NCI-H2227 treated with DMSO at 0.1 percent for 48 hours (cell line): ENCODE measurements around the gene DMXL1.
A peak's percentile ranks its signal among the peaks of the same experiment; 100 is the strongest.

Experiments
- DNase-seq: peaks from one replicate; lab custom pipeline; 2025; lab: John Stamatoyannopoulos, UW

The DMXL1 gene

DNA sequence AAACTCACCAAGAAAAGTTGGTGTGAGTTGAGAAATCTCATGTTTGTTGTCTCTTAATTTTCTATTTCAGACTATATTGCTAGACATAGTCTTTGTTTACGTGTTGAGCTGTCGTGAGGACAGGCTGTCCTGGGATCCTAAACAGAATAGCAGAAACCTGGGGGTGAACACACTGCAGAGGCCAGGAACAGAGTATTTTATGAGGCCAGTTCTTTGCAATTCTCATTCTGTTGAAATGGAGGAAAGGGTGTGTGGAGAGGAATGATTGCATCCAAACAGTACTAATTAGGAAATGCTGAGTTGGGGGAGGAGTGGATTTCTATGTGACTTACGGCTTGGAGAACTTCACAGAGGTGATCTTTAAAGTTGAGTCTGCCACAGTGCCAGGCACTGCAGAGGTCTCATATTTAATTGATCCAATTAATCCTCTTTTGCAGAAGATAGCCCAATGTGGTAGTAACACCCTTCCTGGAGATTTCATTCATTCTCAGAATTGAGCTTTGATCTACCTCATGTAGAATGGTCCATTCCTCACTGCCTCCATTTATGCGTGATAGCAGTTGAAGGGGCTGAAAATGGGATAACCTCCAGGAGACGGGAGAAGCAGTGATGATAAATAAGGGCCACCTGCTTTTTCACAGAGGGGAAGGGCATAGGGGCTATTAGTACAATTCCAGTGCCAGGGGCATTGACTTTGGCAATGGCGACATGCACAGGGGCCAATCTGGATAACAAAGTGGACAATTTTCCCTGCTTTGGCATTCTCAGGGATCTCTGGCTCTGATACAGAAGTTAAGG is 200.3 kb downstream of the DMXL1 start:
- no peak for DNase-seq

GRCh38 chr5:119271758-119272730 is 201.2 kb downstream of the DMXL1 start:
- no peak for DNase-seq

DNA sequence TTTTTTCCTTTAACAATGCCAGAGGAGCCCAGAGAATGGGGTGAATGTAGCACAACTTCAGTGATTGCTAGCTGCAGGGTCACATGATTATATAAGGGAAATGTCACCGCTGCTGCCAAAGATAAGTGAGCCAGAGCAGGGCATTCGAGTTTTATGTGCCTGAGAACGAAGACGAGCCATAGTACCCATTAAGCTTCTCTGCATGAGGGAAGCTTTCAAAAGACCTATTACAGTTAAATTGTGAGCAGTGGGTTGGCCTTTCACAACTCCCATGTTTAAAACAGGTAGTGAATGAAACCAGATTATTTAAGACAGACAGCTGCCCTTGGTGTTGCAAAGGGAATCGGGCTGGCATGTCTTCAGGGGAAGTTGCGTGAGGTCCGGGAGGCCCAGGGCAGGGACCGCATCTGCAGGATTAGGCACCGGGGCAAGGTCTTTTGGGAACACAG is 202.5 kb downstream of the DMXL1 start:
- peak; percentile 2 for DNase-seq

GRCh38 chr5:119274030-119274766 is 203.3 kb downstream of the DMXL1 start:
- DNase-seq: no peak

- DNase-seq: no peak
These were observed 203.9 kb downstream of the DMXL1 start for GRCh38 chr5:119274767-119275130.

DNA sequence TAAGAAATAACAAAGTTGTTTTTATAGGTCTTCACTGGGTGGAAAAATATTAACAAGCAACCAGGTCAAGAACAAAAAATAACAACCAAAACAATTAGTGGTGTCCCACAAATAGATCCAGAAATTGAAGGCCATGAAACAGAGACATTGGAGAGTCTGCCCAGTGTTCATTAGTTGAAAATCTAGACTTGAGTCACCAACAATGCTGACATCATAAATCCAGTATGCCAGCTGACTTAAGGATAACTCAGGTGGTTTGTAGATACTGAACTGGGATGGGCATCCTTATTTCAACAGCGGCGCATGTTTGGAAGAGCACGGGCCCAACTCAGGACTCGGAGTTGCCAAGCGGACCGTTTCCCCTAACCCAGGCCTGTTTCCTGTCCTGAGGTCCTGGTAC is 204.3 kb downstream of the DMXL1 start:
- DNase-seq: no peak

DNA sequence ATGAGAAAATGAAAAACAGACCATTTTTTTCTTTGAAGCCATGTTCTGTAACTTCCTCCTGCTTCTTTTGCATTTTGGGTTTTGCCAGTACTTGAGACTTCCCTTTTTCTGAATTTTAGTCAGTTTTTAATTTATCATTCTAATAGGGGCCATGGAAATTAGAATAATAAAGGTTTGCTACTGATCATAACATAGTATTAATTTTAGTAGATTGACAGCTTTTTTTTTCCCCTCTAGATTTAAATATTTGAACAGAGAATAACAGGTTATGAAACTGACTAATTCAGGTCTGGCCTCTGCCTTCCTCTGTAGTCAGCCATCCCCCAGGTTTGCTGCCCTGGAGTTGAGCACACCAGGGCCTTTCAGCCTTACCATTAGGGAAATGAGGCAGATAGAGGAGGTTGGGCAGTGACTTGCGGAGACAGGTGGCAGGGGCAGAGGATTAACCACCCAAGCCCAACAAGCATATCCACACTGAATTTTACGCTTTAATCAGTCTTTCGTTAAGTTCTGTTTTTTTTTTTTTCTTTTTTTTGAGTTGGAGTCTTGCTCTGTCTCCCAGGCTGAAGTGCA is 204.8 kb downstream of the DMXL1 start:
- no peak for DNase-seq

GRCh38 chr5:119276978-119277377 is 206.1 kb downstream of the DMXL1 start:
- no peak for DNase-seq

GRCh38 chr5:119279093-119279492 is 208.2 kb downstream of the DMXL1 start:
- DNase-seq: no peak

DNA sequence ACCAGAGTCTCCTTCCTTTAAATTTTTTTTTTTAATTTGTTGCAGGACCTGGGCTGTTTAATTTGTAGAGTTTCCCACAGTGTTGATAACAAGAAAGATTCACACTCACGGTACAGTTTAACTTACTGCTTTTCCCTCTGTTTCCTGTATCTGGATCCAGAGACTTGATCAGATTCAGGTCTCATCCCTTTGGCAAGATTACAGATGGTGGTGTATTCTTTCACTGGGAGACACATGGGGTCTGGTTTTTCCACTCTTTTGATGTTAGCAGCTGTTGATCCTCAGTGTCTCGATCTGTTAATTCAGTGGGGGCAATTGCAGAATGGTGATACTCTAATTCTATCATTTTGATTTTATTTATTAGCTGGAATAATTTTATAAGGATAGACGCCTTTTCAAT is 209.5 kb downstream of the DMXL1 start:
- DNase-seq: no peak

- DNase-seq: no peak
These were observed 211.7 kb downstream of the DMXL1 start for GRCh38 chr5:119282628-119283027.

- no peak for DNase-seq
These were observed 213.1 kb downstream of the DMXL1 start for GRCh38 chr5:119284031-119284430.

- DNase-seq: no peak
These were observed 214.4 kb downstream of the DMXL1 start for GRCh38 chr5:119285070-119285916.

- DNase-seq: no peak
These were observed 215.9 kb downstream of the DMXL1 start for GRCh38 chr5:119286511-119287488.

DNA sequence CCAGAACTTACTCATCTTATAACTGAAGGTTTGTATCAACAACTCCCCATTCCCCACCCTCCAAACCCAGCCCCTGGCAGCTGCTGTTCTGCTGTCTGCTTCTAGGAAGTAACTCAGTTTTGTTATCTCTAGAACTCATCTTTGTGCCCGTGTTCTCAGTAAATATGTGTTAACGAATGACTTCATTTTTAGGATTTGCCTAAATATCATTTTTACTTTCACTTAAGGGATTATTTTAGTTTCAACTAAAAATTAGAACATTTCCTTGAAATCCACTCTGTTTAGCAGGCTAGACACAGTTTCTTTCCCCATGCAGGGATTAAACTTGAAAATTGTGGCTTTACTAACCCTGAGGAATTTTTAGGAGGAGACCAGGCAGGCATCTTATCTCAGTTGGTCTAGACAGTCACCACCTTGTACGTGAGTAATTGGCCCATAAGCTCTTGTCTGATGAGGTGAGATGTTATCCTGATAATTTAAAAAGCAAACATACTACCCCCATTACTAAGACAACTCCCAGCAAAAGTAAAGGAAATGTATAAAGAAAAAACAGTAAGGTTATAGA is 216.7 kb downstream of the DMXL1 start:
- DNase-seq: no peak

DNA sequence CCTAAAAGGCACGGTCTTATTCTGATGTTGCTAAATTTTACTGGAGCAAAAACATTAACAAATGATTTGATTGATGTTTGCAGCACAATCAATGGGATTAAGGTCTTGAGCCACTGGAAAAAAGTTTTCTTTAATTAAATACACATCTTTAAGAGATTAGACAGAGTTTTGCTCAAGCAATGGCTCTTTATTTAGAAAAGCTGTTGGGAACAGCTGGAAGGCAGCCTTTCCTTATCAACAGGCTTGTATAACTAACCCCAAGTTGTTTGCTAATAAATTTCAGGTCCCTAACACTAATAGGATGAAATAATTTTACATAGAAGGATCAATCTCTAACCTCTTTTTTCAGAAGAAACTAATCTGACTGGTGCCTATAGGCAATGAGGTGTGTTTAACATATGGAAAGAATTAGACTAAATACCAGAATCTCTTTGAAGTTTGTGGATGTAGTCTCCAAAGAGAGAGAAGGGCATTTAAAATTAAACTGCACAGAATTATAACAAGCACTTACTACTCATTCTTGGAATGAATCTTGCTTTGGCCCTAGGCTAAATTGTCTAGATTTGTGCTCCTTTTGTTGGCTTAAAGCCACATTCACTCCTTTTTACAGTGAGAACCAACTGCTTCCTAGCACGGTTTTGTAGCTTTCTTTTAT is 217.6 kb downstream of the DMXL1 start:
- DNase-seq: no peak

DNA sequence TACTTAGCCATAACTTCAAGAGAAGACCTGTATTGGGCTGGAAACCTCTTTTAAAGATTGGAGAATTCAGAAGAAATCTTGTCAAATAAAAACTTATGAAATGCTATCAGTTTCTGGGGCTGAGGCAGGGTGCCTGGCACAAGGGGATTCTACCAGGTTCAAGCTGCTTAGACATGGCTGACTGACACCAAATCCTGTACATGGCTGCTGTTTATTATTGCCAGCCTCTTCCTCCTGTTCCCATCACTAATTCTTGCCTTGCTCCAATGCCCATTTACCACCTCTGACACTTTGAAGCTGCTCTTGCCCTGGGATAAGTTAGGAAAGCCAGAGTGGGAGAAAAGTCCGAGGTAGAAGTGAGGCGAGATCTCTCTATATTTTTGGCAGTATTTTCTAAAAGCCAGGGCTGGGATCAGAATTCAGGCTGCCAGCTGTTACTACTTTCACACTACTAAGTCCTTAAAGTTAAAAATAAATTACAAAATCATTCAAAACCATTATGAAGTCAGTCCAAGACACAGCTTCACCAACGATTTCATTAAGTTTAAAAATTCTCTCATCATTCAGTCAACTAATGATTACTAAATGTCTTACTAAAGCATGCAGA is 218.7 kb downstream of the DMXL1 start:
- no peak for DNase-seq

GRCh38 chr5:119290161-119290569 is 219.3 kb downstream of the DMXL1 start:
- no peak for DNase-seq
